Right hindlimb (tissue), 1 donor: ENCODE data around the gene ZNF446.
"Not testable (repeated sequence)": the region's sequence is repeated elsewhere in the genome, so short reads cannot be mapped to it uniquely, and the experiment has no call there.

Experiments
- DNase-seq: peaks from one replicate; pipeline ENCODE4 v3.0.0-alpha.2; 2018

ZNF446 gene

GRCh38 chr19:58507602-58508223 is 31.6 kb downstream of the ZNF446 start:
- DNase-seq: not testable (repeated sequence)

GRCh38 chr19:58509731-58510083 is 33.6 kb downstream of the ZNF446 start:
- no peak for DNase-seq

DNA sequence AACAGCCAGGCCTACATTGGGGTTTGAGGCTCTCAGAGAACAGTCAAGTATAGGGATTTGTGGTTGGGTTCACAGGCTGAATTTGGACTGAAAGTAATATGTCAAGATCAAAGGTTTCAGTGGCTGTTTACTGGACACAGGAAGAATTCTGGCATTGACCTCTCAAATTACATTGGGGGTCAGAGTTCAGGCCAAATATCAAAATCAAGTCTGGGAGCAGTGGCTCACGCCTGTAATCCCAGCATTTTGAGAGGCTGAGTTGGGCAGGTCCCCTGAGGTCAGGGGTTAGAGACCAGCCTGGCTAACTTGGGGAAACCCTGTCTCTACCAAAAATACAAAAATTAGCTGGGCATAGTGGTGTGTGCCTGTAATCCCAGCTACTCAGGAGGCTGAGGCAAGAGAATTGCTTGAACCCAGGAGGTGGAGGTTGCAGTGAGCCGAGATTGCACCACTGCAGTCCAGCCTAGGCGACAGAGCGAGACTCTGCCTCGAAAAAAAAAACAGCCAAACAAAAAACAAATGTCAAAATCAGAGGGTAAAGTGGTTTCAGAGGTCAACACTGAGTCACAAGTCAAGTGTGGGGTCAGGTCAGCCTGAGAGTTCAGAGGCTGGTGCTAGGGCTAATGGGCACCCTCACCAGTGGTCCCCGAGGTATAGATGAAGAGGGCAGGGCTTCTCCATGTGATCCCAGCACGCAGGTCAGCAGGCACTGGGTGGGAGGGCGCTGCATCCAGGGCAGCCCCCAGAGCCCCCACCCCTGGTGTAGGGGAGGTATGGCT is 34.1 kb downstream of the ZNF446 start:
- DNase-seq: no peak

DNA sequence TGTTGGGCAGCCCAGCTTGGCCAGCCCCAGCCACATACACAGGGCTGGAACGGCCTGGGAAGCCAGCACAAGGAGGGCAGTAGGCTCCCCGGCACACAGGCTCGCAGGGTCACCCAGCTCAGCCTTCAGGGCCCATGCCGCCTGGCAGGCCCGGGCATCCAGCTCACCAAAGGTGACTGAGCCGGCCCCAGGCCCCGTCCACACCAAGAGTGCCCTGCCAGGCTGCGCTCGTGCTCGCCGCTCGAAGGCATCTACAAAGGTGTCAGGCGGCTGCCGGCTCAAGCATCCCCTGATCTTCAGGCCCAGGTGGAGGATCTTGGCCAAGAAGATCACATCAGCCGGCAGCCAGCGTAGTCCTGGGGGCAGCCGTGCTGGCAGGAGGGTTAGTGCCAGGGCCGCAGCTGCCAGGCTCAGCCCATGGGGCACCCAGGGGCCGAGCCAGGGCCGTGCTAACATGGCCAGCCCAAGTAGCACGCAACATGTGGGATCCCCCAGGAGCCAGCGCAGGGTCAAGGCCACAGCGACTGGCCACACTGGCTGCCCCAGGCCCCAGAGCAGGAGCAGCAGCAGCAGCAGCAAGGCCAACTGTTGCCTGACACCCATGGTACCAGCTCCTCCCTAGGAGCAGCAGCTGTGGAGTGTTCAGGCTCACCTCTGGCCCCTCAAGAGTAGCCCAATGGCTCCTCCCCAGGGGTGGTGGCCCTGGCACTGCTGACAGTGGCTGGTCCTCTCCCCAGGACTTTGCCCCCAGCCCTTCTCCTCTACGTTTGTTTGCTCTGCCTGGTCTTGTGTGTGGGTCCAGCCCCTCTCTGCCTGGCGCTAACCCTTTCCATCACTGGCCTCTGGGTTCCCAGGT is 35.4 kb downstream of the ZNF446 start, which contains the start of gene SLC27A5:
SLC27A5 (minus strand) TSS at position 640 of the 856 bp plus-strand sequence; CDS start at position 603, 37 bp downstream.
- DNase-seq: no peak

GRCh38 chr19:58513213-58513693 is 37.1 kb downstream of the ZNF446 start:
- DNase-seq: no peak

DNA sequence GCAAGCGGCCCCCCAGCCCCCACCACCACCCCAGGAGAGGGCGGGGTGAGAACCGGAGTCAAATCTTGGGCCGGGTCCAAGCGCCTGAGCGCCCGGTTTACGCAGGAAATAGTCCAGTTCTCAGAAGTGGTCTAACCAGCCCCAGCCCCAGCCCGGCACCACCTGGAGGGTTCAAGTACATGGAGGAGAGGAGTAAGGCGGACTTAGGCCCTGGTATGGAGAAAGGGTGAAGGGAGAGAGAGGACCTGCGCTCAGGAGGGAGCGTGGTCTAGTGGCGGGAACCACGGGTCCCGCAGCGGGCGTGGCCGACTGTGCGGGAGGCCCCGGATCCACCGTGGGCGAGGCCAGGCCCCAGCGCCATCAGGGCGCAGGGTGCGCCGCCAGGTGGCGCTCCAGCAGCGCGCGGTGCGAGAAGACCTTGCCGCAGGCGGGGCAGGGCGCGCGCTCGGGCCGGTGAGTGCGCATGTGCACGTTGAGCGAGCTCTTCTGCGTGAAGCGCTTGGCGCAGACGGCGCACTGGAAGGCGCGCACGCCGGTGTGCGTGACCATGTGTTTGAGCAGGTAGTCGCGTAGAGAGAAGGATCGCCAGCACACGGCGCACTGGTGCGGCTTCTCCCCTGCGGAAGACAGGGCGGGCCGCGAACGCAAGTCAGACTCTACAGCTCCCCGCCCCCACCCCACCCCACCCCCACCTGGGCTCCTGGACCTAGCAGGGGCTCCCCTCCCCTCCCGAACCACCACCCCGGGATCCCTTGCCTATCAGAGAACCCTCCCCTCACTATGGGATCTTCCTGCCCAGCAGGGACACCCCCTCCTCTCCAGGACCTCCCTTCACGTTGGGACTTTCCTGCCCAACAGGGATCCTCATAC is 37.8 kb downstream of the ZNF446 start:
- DNase-seq: peak; percentile 90

DNA sequence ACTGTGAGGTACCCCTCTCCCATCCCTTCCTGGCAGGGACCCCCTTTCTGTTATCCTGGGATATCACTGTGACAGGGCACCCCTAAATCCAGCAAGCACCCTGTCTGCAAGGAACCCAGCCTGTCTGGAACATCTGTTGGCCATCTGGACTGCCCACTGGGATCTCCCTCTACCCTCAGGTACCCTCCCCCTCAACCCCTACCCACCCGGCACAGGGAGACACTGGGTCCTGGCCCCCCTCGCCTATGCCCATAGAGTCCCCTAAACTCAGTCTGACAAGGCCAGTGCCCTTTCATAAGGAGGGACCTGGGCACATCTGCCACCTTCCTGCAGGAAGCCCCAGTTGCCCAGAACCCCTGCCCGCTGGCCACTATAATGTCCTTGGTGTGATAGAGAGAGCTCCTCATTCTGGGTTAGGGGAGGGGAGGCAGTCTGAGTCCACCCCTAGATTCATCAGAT is 38.4 kb downstream of the ZNF446 start:
- DNase-seq: no peak

- no peak for DNase-seq
Measured at GRCh38 chr19:58515259-58515658, 39.1 kb downstream of the ZNF446 start.

- no peak for DNase-seq
Measured at GRCh38 chr19:58516246-58516836, 40.2 kb downstream of the ZNF446 start.

DNA sequence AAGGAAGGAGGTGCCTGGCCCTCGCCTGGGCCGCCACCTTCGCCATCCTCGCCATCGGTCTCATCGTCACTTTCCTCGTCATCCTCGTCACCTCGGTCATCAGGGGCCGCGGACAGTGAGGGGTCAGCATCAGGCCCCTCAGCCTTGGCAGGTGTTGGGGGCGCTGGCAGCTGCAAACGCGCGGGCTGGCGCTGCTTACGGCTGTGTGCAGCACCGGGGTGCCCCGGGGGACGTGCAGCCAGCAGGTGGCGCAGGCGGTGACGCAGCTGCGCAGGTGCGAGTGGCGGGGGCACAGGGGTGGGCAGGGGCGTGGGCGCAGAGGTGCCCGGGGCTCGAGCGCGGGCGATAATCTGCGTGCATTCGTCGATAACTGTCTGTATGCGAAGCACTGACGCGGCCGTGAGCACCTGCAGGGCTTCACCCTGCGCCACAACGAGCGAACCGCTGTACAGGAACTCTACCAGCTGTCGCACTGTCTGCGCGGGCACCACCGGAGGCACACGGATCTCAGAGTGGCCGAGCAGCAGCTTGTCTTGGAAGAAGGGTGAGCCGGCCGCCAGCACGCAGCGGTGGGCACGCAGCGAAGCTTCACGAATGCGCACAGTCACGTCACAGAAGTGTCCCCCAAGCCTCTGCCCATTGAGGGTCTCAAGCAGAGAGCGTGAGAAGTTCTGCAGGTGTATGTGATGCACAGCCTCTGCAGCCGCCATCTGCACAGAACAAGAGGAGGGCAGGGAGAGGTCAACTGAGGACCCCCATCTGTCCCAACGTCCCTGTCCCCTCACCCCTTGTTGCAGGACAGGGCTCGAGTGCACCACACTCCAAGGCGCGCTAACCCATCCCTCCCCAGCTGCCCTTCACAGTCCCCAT is 41.0 kb downstream of the ZNF446 start:
- no peak for DNase-seq

- DNase-seq: no peak
Measured at GRCh38 chr19:58518256-58519086, 42.3 kb downstream of the ZNF446 start.

DNA sequence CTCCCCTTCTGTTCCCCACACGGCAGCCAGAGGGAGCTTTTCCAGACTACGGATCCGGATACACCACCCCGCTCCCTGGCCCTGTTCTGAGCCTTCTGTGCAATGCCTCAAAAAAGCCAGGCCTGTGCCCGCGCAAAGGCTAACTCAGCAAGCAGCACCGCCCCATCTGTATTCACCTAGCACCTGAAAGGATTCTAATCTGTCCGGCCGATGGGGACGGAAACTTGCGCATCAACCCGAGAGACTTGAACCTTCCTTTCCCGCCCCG is 42.9 kb downstream of the ZNF446 start:
- peak; percentile 83 for DNase-seq

- DNase-seq: peak; percentile 97
Measured at GRCh38 chr19:58519355-58520256, 43.5 kb downstream of the ZNF446 start, which contains the start of gene ZBTB45. Gene ZBTB45, minus strand, starts transcription at chr19:58519810. Its CDS starts 2,137 bp downstream, at chr19:58517673.

- DNase-seq: no peak
Measured at GRCh38 chr19:58520257-58520599, 44.1 kb downstream of the ZNF446 start.

GRCh38 chr19:58521651-58522050 is 45.5 kb downstream of the ZNF446 start:
- no peak for DNase-seq

DNA sequence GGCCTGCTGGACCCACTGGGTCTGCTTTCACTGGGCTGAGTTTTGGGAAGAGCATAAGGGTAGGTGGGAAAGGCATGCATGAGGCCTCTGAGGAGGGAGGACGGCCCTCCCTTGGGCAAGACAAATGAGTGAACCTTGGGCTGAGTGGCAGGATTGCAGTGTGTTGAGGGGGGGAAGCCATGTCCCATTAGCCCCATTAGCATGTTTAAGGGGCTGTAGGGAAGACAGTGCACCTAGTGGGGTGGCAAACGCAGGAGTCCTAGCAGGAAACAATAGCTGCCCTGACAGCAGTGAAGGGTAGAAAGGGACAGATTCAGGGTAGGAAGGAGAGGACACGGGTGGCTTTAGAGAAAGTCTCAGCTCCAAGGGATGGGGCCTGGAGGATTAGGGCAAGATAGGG is 46.6 kb downstream of the ZNF446 start:
- no peak for DNase-seq

GRCh38 chr19:58529405-58529804 is 53.3 kb downstream of the ZNF446 start:
- DNase-seq: no peak
